Spleen (tissue), 7 donors: ENCODE measurements around the gene LAMA5.

Source experiments
- CTCF ChIP-seq, 11 experiments: fragments of 200-600 bp in 7 of 11; fragments of 450-650 bp in 4 of 11; sonication (generic) in 4 of 11; IDR thresholded peaks in 8 of 11; conservative IDR thresholded peaks in 3 of 11; 1 replicate in 7 of 11; 2 replicates in 4 of 11; pipeline versions ENCODE4 v1.4.0 to v1.8.0; 2016 to 2021; ENCODE audit warnings: antibody characterized with exemption in 11 of 11, inconsistent platforms in 4 of 11, mild to moderate bottlenecking in 1 of 11
- POLR2A ChIP-seq, 3 donors: fragments of 450-650 bp; IDR thresholded peaks; one replicate each; pipeline ENCODE4 v1.5.1; 2017; ENCODE audit warnings: antibody characterized with exemption in 3 of 3, mild to moderate bottlenecking in 1 of 3
- POLR2AphosphoS5 ChIP-seq, 3 donors: sonication (generic); formaldehyde crosslinking; IDR thresholded peaks; one replicate each; pipeline ENCODE4 v1.5.1; 2017; ENCODE audit warnings: antibody characterized with exemption in 3 of 3
- donor health status: DM: no; HTN: no; CAD: no; lungs with moderate emphysema.
- donor health status: DM: no; HTN: no; CAD: no.
- donor health status: DM: no; HTN: no; CAD: no.

DNA sequence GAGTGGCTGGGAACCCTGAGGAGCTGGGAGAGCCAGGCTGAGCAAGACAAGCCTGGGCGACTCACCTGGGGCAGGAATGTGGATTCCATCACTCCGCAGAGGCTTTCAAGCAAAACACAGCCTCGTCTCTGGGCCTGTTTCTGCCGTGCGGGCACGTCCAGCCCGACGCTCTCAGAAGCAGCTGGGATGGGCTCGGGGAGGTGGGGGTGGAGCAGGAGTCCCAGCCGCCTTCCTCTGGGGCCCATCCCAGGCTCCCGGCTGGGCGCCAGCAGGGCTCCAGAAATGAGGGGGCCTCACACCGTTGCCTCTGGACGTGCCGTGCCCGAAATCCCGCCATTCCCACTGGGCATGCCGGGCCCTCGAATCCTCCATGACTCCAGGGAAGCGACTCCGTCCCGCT lies 11.1 kb upstream of the LAMA5 start:
- TF ChIP-seq CTCF (IDR thresholded peaks at IDR 0.05 in 8 of 11, conservative IDR thresholded peaks at IDR 0.05 in 3 of 11) (no peak), POLR2A (IDR thresholded peaks at IDR 0.05) (no peak), POLR2AphosphoS5 (IDR thresholded peaks at IDR 0.05) (no peak)
